Mesenchymal stem cell (in vitro differentiated cells and primary cell): ENCODE results near the gene TK2.

Experiments
- DNase-seq: peaks from one replicate; pipeline ENCODE4 v3.0.0-alpha.2; 2013
- H2AFZ ChIP-seq: one replicate; pipeline ENCODE4 v1.6.1; 2013; ENCODE audit warnings: low read depth, mild to moderate bottlenecking, control low read depth, inconsistent platforms, low read length, moderate library complexity
- H2AK5ac ChIP-seq: 2 replicates; pipeline ENCODE4 v1.6.1; 2013; ENCODE audit warnings: low read length, moderate library complexity, mild to moderate bottlenecking, inconsistent platforms; ENCODE audit not compliant: severe bottlenecking
- H2BK120ac ChIP-seq: one replicate; pipeline ENCODE4 v1.6.1; 2013; ENCODE audit warnings: low read depth, mild to moderate bottlenecking, inconsistent platforms, low read length, moderate library complexity
- H2BK12ac ChIP-seq, 2 experiments: one replicate each; pipeline ENCODE4 v1.6.1; 2013; ENCODE audit warnings: inconsistent platforms in 2 of 2, low read length in 2 of 2, mild to moderate bottlenecking in 2 of 2, moderate library complexity in 2 of 2, control low read depth in 1 of 2
- H2BK15ac ChIP-seq: one replicate; pipeline ENCODE4 v1.6.1; 2013; ENCODE audit warnings: mild to moderate bottlenecking, low read depth, inconsistent platforms; ENCODE audit not compliant: poor library complexity, severe bottlenecking
- H2BK5ac ChIP-seq: 2 replicates; pipeline ENCODE4 v1.6.1; 2013; ENCODE audit warnings: low read depth, mild to moderate bottlenecking, low read length, control low read depth, inconsistent platforms; ENCODE audit not compliant: poor library complexity, severe bottlenecking
- H3K14ac ChIP-seq, 2 experiments: one replicate each; pipeline ENCODE4 v1.6.1; 2013; ENCODE audit warnings: inconsistent platforms in 2 of 2, low read length in 2 of 2, control low read depth in 1 of 2, mild to moderate bottlenecking in 1 of 2, moderate library complexity in 1 of 2
- H3K18ac ChIP-seq, 2 experiments: one replicate each; pipeline ENCODE4 v1.6.1; 2013; ENCODE audit warnings: inconsistent platforms in 2 of 2, low read length in 2 of 2, control low read depth in 1 of 2, low read depth in 1 of 2, mild to moderate bottlenecking in 1 of 2
- H3K23ac ChIP-seq, 2 experiments: one replicate each; pipeline ENCODE4 v1.6.1; 2013; ENCODE audit warnings: inconsistent platforms in 2 of 2, low read length in 2 of 2, mild to moderate bottlenecking in 2 of 2, moderate library complexity in 2 of 2, control low read depth in 1 of 2
- H3K27ac ChIP-seq: 2 replicates; pipeline ENCODE4 v1.5.1; 2013; ENCODE audit warnings: mild to moderate bottlenecking, moderate library complexity, low read length, control low read depth, inconsistent platforms; ENCODE audit not compliant: poor library complexity, severe bottlenecking
- H3K27me3 ChIP-seq, 2 experiments: 2 replicates each; pipeline versions ENCODE4 v1.6.1 to v1.7.0; 2013; ENCODE audit warnings: low read length in 2 of 2, mild to moderate bottlenecking in 2 of 2, moderate library complexity in 2 of 2, control low read depth in 1 of 2, inconsistent platforms in 1 of 2; ENCODE audit not compliant: control insufficient read depth in 1 of 2, insufficient read depth in 1 of 2
- H3K36me3 ChIP-seq, 2 experiments: 2 replicates each; pipeline versions ENCODE4 v1.6.1 to v1.7.0; 2013; ENCODE audit warnings: low read length in 2 of 2, control low read depth in 1 of 2, inconsistent platforms in 1 of 2, low read depth in 1 of 2, mild to moderate bottlenecking in 1 of 2; ENCODE audit not compliant: insufficient read depth in 2 of 2, control insufficient read depth in 1 of 2
- H3K4ac ChIP-seq, 2 experiments: one replicate each; pipeline ENCODE4 v1.6.1; 2013; ENCODE audit warnings: inconsistent platforms in 2 of 2, low read length in 2 of 2, mild to moderate bottlenecking in 2 of 2, moderate library complexity in 2 of 2, control low read depth in 1 of 2, low read depth in 1 of 2
- H3K4me1 ChIP-seq: 2 replicates; pipeline ENCODE4 v1.6.1; 2013; ENCODE audit warnings: low read depth, low read length, control low read depth; ENCODE audit not compliant: control insufficient read depth, insufficient read depth
- H3K4me2 ChIP-seq: 2 replicates; pipeline ENCODE4 v1.6.1; 2013; ENCODE audit warnings: low read length, mild to moderate bottlenecking, inconsistent platforms; ENCODE audit not compliant: poor library complexity, severe bottlenecking
- H3K4me3 ChIP-seq, 2 experiments: 2 replicates each; pipeline versions ENCODE4 v1.5.1 to v1.7.0; 2013; ENCODE audit warnings: low read length in 2 of 2, mild to moderate bottlenecking in 2 of 2, control low read depth in 1 of 2, low read depth in 1 of 2; ENCODE audit not compliant: insufficient read depth in 1 of 2
- H3K79me1 ChIP-seq: replicated peaks from 2 replicates; pipeline ENCODE4 v1.6.1; 2013; ENCODE audit warnings: mild to moderate bottlenecking, control low read depth, low read length, inconsistent platforms; ENCODE audit not compliant: poor library complexity, severe bottlenecking
- H3K9ac ChIP-seq: 2 replicates; pipeline ENCODE4 v1.7.0; 2013; ENCODE audit warnings: mild to moderate bottlenecking, low read length, moderate library complexity
- H3K9me3 ChIP-seq: 2 replicates; pipeline ENCODE4 v1.7.0; 2013; ENCODE audit warnings: mild to moderate bottlenecking, low read length; ENCODE audit not compliant: control insufficient read depth
- H4K8ac ChIP-seq: one replicate; pipeline ENCODE4 v1.6.1; 2013; ENCODE audit warnings: inconsistent platforms, mild to moderate bottlenecking, low read length, moderate library complexity
- H4K91ac ChIP-seq: one replicate; pipeline ENCODE4 v1.6.1; 2013; ENCODE audit warnings: mild to moderate bottlenecking, low read length, inconsistent platforms
- WGBS: methylation state at CpG from one replicate; pipeline ENCODE4 v1.1.7; 2013; ENCODE audit warnings: mixed read lengths; 5-methylcytosine and 5-hydroxymethylcytosine counted together

TK2 gene

GRCh38 chr16:66544016-66544757 is 5.7 kb downstream of the TK2 start:
- 83% methylated on average over 7 of the region's 7 CpGs for WGBS
- Histone ChIP-seq H3K27me3 (no peaks in the 10 kb centered on the region), H3K79me1 (peaks cover 19% of the 10 kb centered on the region), H3K9ac (no peak overlapping the region), H2BK12ac (no peak overlapping the region), H3K18ac (no peak overlapping the region), H4K91ac (no peak overlapping the region), H2AK5ac (no peak overlapping the region), H3K27ac (no peak overlapping the region), H2BK15ac (no peak overlapping the region), H3K4ac (no peak overlapping the region), H3K4me2 (no peak overlapping the region), H3K14ac (no peak overlapping the region), H3K23ac (no peak overlapping the region), H3K4me1 (peaks cover 23% of the 10 kb centered on the region), H3K36me3 (peaks cover 28 to 66% of the 10 kb centered on the region in 2 experiments), H2AFZ (no peak overlapping the region), H3K9me3 (no peaks in the 10 kb centered on the region), H4K8ac (no peak overlapping the region), H2BK5ac (no peak overlapping the region), H2BK120ac (no peak overlapping the region), H3K4me3 (no peak overlapping the region)
- DNase-seq: no peak

- no peak overlapping the region for H3K14ac ChIP-seq
- H3K79me1 ChIP-seq: peaks cover 18% of the 10 kb centered on the region
- H3K18ac ChIP-seq: no peak overlapping the region
- H3K27me3 ChIP-seq: no peaks in the 10 kb centered on the region
- no peak overlapping the region for H2AFZ ChIP-seq
- no peak overlapping the region for H3K23ac ChIP-seq
- H2BK5ac ChIP-seq: no peak overlapping the region
- H2AK5ac ChIP-seq: peak overlapping the region; percentile 89
- H3K9me3 ChIP-seq: no peaks in the 10 kb centered on the region
- peaks cover 25% of the 10 kb centered on the region for H3K4me1 ChIP-seq
- no peak overlapping the region for H3K9ac ChIP-seq
- H3K27ac ChIP-seq: no peak overlapping the region
- H2BK15ac ChIP-seq: no peak overlapping the region
- H2BK120ac ChIP-seq: no peak overlapping the region
- H3K4ac ChIP-seq: no peak overlapping the region
- no peak overlapping the region for H4K8ac ChIP-seq
- no peak overlapping the region for H4K91ac ChIP-seq
- WGBS: 89% methylated on average over 6 of the region's 6 CpGs
- H3K4me3 ChIP-seq: no peak overlapping the region
- DNase-seq: no peak
- H3K36me3 ChIP-seq: peaks cover 31 to 72% of the 10 kb centered on the region in 2 experiments
- no peak overlapping the region for H3K4me2 ChIP-seq
- H2BK12ac ChIP-seq: no peak overlapping the region
Measured at GRCh38 chr16:66543541-66543940, 6.4 kb downstream of the TK2 start.

DNA sequence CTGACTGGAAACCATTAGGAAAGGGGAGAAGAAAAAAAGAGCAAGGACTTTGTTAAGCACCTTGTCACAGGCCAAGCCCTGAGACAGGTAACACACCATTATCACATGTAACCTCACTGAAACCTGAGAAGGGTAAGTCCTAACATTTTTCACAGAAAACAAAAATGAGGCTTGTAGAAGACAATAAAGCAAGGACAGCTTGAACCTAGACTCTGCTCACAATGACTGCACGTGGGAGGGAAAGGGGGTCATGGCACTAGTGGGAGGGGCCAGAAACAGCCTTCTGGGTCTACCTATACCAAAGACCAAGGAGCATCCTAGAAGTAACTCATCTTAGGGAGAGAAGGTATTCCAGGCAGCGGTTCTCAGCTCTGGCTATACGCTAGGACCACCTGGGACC is 7.5 kb downstream of the TK2 start:
- H4K91ac ChIP-seq: no peak overlapping the region
- H3K4ac ChIP-seq: no peak overlapping the region
- H3K4me3 ChIP-seq: no peak overlapping the region
- no peak overlapping the region for H3K14ac ChIP-seq
- no peak overlapping the region for H3K23ac ChIP-seq
- H3K18ac ChIP-seq: no peak overlapping the region
- no peaks in the 10 kb centered on the region for H3K9me3 ChIP-seq
- no peaks in the 10 kb centered on the region for H3K27me3 ChIP-seq
- peaks cover 17% of the 10 kb centered on the region for H3K4me1 ChIP-seq
- no peak overlapping the region for H2BK120ac ChIP-seq
- no peak overlapping the region for H2BK15ac ChIP-seq
- no peak for DNase-seq
- no peak overlapping the region for H3K27ac ChIP-seq
- WGBS: 89% methylated on average over 3 of the region's 3 CpGs
- H2AK5ac ChIP-seq: peak overlapping the region; percentile 15
- no peak overlapping the region for H3K9ac ChIP-seq
- H3K79me1 ChIP-seq: peaks cover 22% of the 10 kb centered on the region
- no peak overlapping the region for H2BK12ac ChIP-seq
- no peak overlapping the region for H2BK5ac ChIP-seq
- peaks cover 34 to 71% of the 10 kb centered on the region in 2 experiments for H3K36me3 ChIP-seq
- H4K8ac ChIP-seq: no peak overlapping the region
- H3K4me2 ChIP-seq: no peak overlapping the region
- H2AFZ ChIP-seq: no peak overlapping the region

GRCh38 chr16:66541388-66542355 is 8.2 kb downstream of the TK2 start:
- H3K4ac ChIP-seq: no peak overlapping the region
- H3K36me3 ChIP-seq: peaks cover 34 to 72% of the 10 kb centered on the region in 2 experiments
- no peak overlapping the region for H3K14ac ChIP-seq
- H3K4me2 ChIP-seq: no peak overlapping the region
- H2AK5ac ChIP-seq: peak overlapping the region; percentile 91
- no peak overlapping the region for H2AFZ ChIP-seq
- H2BK15ac ChIP-seq: no peak overlapping the region
- no peaks in the 10 kb centered on the region for H3K27me3 ChIP-seq
- H2BK12ac ChIP-seq: no peak overlapping the region
- H4K8ac ChIP-seq: no peak overlapping the region
- no peak for DNase-seq
- H3K27ac ChIP-seq: no peak overlapping the region
- no peak overlapping the region for H2BK5ac ChIP-seq
- peaks cover 11% of the 10 kb centered on the region for H3K4me1 ChIP-seq
- no peak overlapping the region for H4K91ac ChIP-seq
- H3K9ac ChIP-seq: no peak overlapping the region
- H3K9me3 ChIP-seq: no peaks in the 10 kb centered on the region
- H3K18ac ChIP-seq: no peak overlapping the region
- H3K79me1 ChIP-seq: peaks cover 21% of the 10 kb centered on the region
- no peak overlapping the region for H3K4me3 ChIP-seq
- H2BK120ac ChIP-seq: no peak overlapping the region
- H3K23ac ChIP-seq: no peak overlapping the region
- WGBS: 85% methylated on average over 15 of the region's 18 CpGs
